ENCODE data around the gene BRSK2.

- TF ChIP-seq CTCF (IDR thresholded peaks at IDR 0.05; ENCODE audit: low read length) (no peak), EZH2phosphoT487 (IDR thresholded peaks at IDR 0.05; ENCODE audit: low read length) (no peak), EZH2 (optimal IDR thresholded peaks at IDR 0.05; ENCODE audit: low read depth, low read length) (no peak)
Observed at GRCh38 chr11:1508491-1508891, 118.8 kb downstream of the BRSK2 start.
